GM21360 (cell line): ENCODE data around the gene SCAND1.
"Not testable (repeated sequence)": the region's sequence is repeated elsewhere in the genome, so short reads cannot be mapped to it uniquely, and the experiment has no call there.

Experiments
- ATAC-seq: cut with Tn5 transposase; IDR thresholded peaks from one replicate; pipeline ENCODE4 v1.9.1; 2021; ENCODE audit warnings: mild to moderate bottlenecking, moderate library complexity; ENCODE audit not compliant: unreplicated experiment

Gene SCAND1

GRCh38 chr20:35963878-35964277 lies 9.6 kb upstream of the SCAND1 start:
- ATAC-seq, result no peak

- ATAC-seq, result not testable (repeated sequence)
Observed at GRCh38 chr20:35959291-35959690, 5.0 kb upstream of the SCAND1 start.

- no peak for ATAC-seq
Observed at GRCh38 chr20:35956616-35957015, 2.3 kb upstream of the SCAND1 start.

- ATAC-seq, result no peak
Observed at GRCh38 chr20:35954907-35955251, 577 bp upstream of the SCAND1 start.

- peak; percentile 12 for ATAC-seq
Observed at GRCh38 chr20:35953387-35954199, 709 bp downstream of the SCAND1 start.

GRCh38 chr20:35952480-35953386 lies 1.6 kb downstream of the SCAND1 start:
- ATAC-seq, result no peak

- not testable (repeated sequence) for ATAC-seq
Observed at GRCh38 chr20:35952080-35952479, 2.2 kb downstream of the SCAND1 start.

- ATAC-seq, result no peak
Observed at GRCh38 chr20:35950093-35950492, 4.2 kb downstream of the SCAND1 start.

GRCh38 chr20:35947907-35948306 lies 6.4 kb downstream of the SCAND1 start:
- no peak for ATAC-seq

- no peak for ATAC-seq
Observed at GRCh38 chr20:35947489-35947888, 6.8 kb downstream of the SCAND1 start.

- no peak for ATAC-seq
Observed at GRCh38 chr20:35942243-35942642, 12.1 kb downstream of the SCAND1 start.

- ATAC-seq, result no peak
Observed at GRCh38 chr20:35941620-35942019, 12.7 kb downstream of the SCAND1 start.

GRCh38 chr20:35939264-35939663 lies 15.0 kb downstream of the SCAND1 start:
- no peak for ATAC-seq

- no peak for ATAC-seq
Observed at GRCh38 chr20:35934050-35934449, 20.3 kb downstream of the SCAND1 start.

- ATAC-seq, result no peak
Observed at GRCh38 chr20:35929301-35929700, 25.0 kb downstream of the SCAND1 start.

- no peak for ATAC-seq
Observed at GRCh38 chr20:35920523-35920922, 33.8 kb downstream of the SCAND1 start.

- no peak for ATAC-seq
Observed at GRCh38 chr20:35918021-35918420, 36.3 kb downstream of the SCAND1 start.

GRCh38 chr20:35917077-35917476 lies 37.2 kb downstream of the SCAND1 start:
- ATAC-seq, result no peak

- ATAC-seq, result no peak
Observed at GRCh38 chr20:35912881-35913280, 41.4 kb downstream of the SCAND1 start.

GRCh38 chr20:35910254-35910653 lies 44.0 kb downstream of the SCAND1 start:
- no peak for ATAC-seq

GRCh38 chr20:35909796-35910195 lies 44.5 kb downstream of the SCAND1 start:
- ATAC-seq, result no peak

GRCh38 chr20:35909176-35909575 lies 45.1 kb downstream of the SCAND1 start:
- no peak for ATAC-seq
